Stomach (tissue), 4 donors: ENCODE data around the gene FAM168A.

Experiments
- EP300 ChIP-seq: sonication (generic); formaldehyde crosslinking; IDR thresholded peaks from one replicate; pipeline ENCODE4 v1.6.1; 2017; ENCODE audit warnings: antibody characterized with exemption
- TF ChIP-seq, protein P1 (sequence below), 7 experiments: fragments of 450-650 bp in 4 of 7; fragments of 200-600 bp in 3 of 7; sonication (generic) in 3 of 7; IDR thresholded peaks; one replicate each; pipeline ENCODE4 v1.5.1; 2016 to 2019; ENCODE audit warnings: antibody characterized with exemption in 7 of 7, control low read depth in 2 of 7, mild to moderate bottlenecking in 1 of 7

GRCh38 chr11:73473252-73473651 lies 124.7 kb downstream of the FAM168A start:
- TF ChIP-seq, protein P1, sequence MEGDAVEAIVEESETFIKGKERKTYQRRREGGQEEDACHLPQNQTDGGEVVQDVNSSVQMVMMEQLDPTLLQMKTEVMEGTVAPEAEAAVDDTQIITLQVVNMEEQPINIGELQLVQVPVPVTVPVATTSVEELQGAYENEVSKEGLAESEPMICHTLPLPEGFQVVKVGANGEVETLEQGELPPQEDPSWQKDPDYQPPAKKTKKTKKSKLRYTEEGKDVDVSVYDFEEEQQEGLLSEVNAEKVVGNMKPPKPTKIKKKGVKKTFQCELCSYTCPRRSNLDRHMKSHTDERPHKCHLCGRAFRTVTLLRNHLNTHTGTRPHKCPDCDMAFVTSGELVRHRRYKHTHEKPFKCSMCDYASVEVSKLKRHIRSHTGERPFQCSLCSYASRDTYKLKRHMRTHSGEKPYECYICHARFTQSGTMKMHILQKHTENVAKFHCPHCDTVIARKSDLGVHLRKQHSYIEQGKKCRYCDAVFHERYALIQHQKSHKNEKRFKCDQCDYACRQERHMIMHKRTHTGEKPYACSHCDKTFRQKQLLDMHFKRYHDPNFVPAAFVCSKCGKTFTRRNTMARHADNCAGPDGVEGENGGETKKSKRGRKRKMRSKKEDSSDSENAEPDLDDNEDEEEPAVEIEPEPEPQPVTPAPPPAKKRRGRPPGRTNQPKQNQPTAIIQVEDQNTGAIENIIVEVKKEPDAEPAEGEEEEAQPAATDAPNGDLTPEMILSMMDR (IDR thresholded peaks at IDR 0.05): no peak
- no peak for TF ChIP-seq EP300
